Tibial artery (tissue), 4 donors: ENCODE results near the gene C4orf33.

Experiments used
- DNase-seq, 2 donors: peaks; one replicate each; pipeline ENCODE4 v3.0.0-alpha.2; 2019
- H3K27ac ChIP-seq, 2 donors: fragments of 200-600 bp; sonication (generic) in 1 of 2; 1 replicate in 1 of 2; 2 replicates in 1 of 2; pipeline ENCODE4 v1.5.1; 2018 to 2019; ENCODE audit warnings: mild to moderate bottlenecking in 1 of 2
- H3K27me3 ChIP-seq, 2 donors: fragments of 200-600 bp; sonication (generic) in 1 of 2; one replicate each; pipeline versions ENCODE4 v1.5.1 to v1.6.0; 2016 to 2019
- H3K36me3 ChIP-seq, 3 donors: fragments of 200-600 bp; sonication (generic) in 2 of 3; one replicate each; pipeline ENCODE4 v1.5.1; 2016 to 2019; ENCODE audit warnings: mild to moderate bottlenecking in 2 of 3
- H3K4me1 ChIP-seq, 4 donors: fragments of 200-600 bp; sonication (generic) in 2 of 4; 1 replicate in 3 of 4; 2 replicates in 1 of 4; pipeline ENCODE4 v1.5.1; 2016 to 2019
- H3K4me3 ChIP-seq, 2 donors: fragments of 200-600 bp; sonication (generic) in 1 of 2; 1 replicate in 1 of 2; 2 replicates in 1 of 2; pipeline ENCODE4 v1.5.1; 2018 to 2019; ENCODE audit warnings: mild to moderate bottlenecking in 2 of 2
- H3K9me3 ChIP-seq, 3 donors: fragments of 200-600 bp; sonication (generic) in 1 of 3; one replicate each; pipeline ENCODE4 v1.5.1; 2016 to 2019
- CTCF ChIP-seq, 2 experiments: fragments of 200-600 bp in 1 of 2; fragments of 450-650 bp in 1 of 2; IDR thresholded peaks; one replicate each; pipeline ENCODE4 v1.5.1; 2017 to 2019; ENCODE audit warnings: antibody characterized with exemption in 2 of 2, mild to moderate bottlenecking in 1 of 2, moderate library complexity in 1 of 2
- intact Hi-C: fragments of 100-400 bp; cut with DNase I; formaldehyde crosslinking; loops from one replicate; pipeline ENCODE4 v1.15.0; 2023; ENCODE audit warnings: low total_unique reads

The C4orf33 gene

GRCh38 chr4:129129143-129129542 lies 33.2 kb downstream of the C4orf33 start:
- intact Hi-C loops = no loop called here
- no peak overlapping the region for H3K27ac ChIP-seq
- no peaks in the 10 kb centered on the region for H3K36me3 ChIP-seq
- peaks cover 0 to 7% (median 0%) of the 10 kb centered on the region in 3 donors for H3K9me3 ChIP-seq
- H3K27me3 ChIP-seq = no peaks in the 10 kb centered on the region
- no peak for TF ChIP-seq CTCF (IDR thresholded peaks at IDR 0.05)
- no peak for DNase-seq
- H3K4me1 ChIP-seq = no peaks in the 10 kb centered on the region
- H3K4me3 ChIP-seq = no peak overlapping the region

GRCh38 chr4:129131343-129131742 lies 35.4 kb downstream of the C4orf33 start:
- no peak overlapping the region for H3K4me3 ChIP-seq
- TF ChIP-seq CTCF (IDR thresholded peaks at IDR 0.05) = no peak
- no peaks in the 10 kb centered on the region for H3K27me3 ChIP-seq
- no peaks in the 10 kb centered on the region for H3K36me3 ChIP-seq
- H3K27ac ChIP-seq = no peak overlapping the region
- DNase-seq = no peak
- H3K4me1 ChIP-seq = no peaks in the 10 kb centered on the region
- intact Hi-C loops = no loop called here
- peaks cover 0 to 7% (median 0%) of the 10 kb centered on the region in 3 donors for H3K9me3 ChIP-seq

GRCh38 chr4:129136433-129136832 lies 40.5 kb downstream of the C4orf33 start:
- Histone ChIP-seq H3K9me3 (peaks cover 0 to 4% (median 0%) of the 10 kb centered on the region in 3 donors), H3K4me1 (no peaks in the 10 kb centered on the region), H3K4me3 (no peak overlapping the region), H3K27me3 (no peaks in the 10 kb centered on the region), H3K36me3 (no peaks in the 10 kb centered on the region), H3K27ac (no peak overlapping the region)
- no peak for TF ChIP-seq CTCF (IDR thresholded peaks at IDR 0.05)
- intact Hi-C loops = no loop called here
- no peak for DNase-seq

- Histone ChIP-seq H3K4me1 (no peaks in the 10 kb centered on the region), H3K9me3 (no peaks in the 10 kb centered on the region), H3K4me3 (no peak overlapping the region), H3K27ac (no peak overlapping the region), H3K27me3 (no peaks in the 10 kb centered on the region), H3K36me3 (no peaks in the 10 kb centered on the region)
- no peak for DNase-seq
- no peak for TF ChIP-seq CTCF (IDR thresholded peaks at IDR 0.05)
- intact Hi-C loops = no loop called here
These were observed 43.0 kb downstream of the C4orf33 start for GRCh38 chr4:129138810-129139496.

GRCh38 chr4:129140521-129140920 lies 44.6 kb downstream of the C4orf33 start:
- Histone ChIP-seq H3K4me3 (no peak overlapping the region), H3K4me1 (no peaks in the 10 kb centered on the region), H3K9me3 (no peaks in the 10 kb centered on the region), H3K36me3 (no peaks in the 10 kb centered on the region), H3K27ac (no peak overlapping the region), H3K27me3 (no peaks in the 10 kb centered on the region)
- no peak for TF ChIP-seq CTCF (IDR thresholded peaks at IDR 0.05)
- intact Hi-C loops = no loop called here
- no peak for DNase-seq

GRCh38 chr4:129143359-129143758 lies 47.4 kb downstream of the C4orf33 start:
- Histone ChIP-seq H3K4me1 (no peaks in the 10 kb centered on the region), H3K4me3 (no peak overlapping the region), H3K27ac (no peak overlapping the region), H3K27me3 (no peaks in the 10 kb centered on the region), H3K9me3 (no peaks in the 10 kb centered on the region), H3K36me3 (no peaks in the 10 kb centered on the region)
- no peak for DNase-seq
- TF ChIP-seq CTCF (IDR thresholded peaks at IDR 0.05) = no peak
- intact Hi-C loops = no loop called here
